Coronary artery (tissue), 2 donors: ENCODE results near the gene RPLP1.

Experiments
- DNase-seq: peaks from one replicate; pipeline ENCODE4 v3.0.0-alpha.2; 2017; ENCODE audit warnings: low spot score
- H3K27ac ChIP-seq, 2 donors: fragments of 200-600 bp; sonication (generic); one replicate each; pipeline ENCODE4 v1.5.1; 2016 to 2019
- H3K4me3 ChIP-seq: fragments of 200-600 bp; sonication (generic); 2 replicates; pipeline ENCODE4 v1.5.1; 2016; ENCODE audit warnings: mild to moderate bottlenecking, moderate library complexity
- TF ChIP-seq, protein P1 (sequence below): fragments of 200-600 bp; sonication (generic); IDR thresholded peaks from one replicate; pipeline ENCODE4 v1.5.1; 2019; ENCODE audit warnings: antibody characterized with exemption

The RPLP1 gene

DNA sequence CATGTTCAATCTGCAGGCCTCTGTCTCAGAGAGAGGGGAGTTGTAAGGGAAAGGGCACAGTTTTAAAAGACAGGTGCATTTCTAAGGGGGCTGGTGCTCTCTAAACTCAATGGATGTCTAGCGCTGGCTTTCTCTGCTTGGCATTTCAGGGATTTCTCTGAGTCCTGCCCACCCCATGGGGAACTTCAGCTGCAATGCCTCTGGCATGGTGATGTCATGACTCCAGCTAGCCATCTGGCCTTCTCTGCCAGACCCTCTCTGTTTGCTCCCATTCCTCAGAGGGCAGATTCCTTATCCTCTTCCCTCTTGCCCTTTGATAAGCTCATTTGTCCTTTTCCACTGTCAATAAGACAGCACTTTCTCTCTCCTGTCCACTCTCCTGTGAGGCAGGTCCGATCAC, 40.8 kb downstream of the RPLP1 start:
- TF ChIP-seq, protein P1, sequence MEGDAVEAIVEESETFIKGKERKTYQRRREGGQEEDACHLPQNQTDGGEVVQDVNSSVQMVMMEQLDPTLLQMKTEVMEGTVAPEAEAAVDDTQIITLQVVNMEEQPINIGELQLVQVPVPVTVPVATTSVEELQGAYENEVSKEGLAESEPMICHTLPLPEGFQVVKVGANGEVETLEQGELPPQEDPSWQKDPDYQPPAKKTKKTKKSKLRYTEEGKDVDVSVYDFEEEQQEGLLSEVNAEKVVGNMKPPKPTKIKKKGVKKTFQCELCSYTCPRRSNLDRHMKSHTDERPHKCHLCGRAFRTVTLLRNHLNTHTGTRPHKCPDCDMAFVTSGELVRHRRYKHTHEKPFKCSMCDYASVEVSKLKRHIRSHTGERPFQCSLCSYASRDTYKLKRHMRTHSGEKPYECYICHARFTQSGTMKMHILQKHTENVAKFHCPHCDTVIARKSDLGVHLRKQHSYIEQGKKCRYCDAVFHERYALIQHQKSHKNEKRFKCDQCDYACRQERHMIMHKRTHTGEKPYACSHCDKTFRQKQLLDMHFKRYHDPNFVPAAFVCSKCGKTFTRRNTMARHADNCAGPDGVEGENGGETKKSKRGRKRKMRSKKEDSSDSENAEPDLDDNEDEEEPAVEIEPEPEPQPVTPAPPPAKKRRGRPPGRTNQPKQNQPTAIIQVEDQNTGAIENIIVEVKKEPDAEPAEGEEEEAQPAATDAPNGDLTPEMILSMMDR, result no peak
- Histone ChIP-seq H3K4me3 (no peak overlapping the region), H3K27ac (no peak overlapping the region)
- DNase-seq, result peak; percentile 24

DNA sequence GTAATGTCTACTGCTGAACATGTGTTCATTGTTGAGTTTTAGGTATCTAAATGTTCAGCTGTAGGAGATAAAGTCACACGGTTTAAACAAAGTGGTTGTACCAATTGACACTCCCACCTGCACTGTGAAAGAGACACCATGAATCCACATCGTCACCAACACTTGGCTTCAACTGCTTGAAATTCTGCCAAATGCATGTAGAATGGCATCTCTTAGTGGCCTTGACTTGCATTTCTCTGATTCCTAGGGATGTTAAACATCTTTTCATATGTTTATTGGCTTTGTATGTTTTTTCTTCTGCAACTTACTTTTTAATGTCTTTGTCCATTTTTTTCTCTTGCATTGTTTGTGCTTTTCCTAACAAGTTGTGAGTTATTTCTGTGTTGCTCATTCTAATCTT, 43.4 kb downstream of the RPLP1 start:
- Histone ChIP-seq H3K27ac (no peak overlapping the region), H3K4me3 (no peak overlapping the region)
- DNase-seq, result no peak
- TF ChIP-seq, protein P1, result no peak

DNA sequence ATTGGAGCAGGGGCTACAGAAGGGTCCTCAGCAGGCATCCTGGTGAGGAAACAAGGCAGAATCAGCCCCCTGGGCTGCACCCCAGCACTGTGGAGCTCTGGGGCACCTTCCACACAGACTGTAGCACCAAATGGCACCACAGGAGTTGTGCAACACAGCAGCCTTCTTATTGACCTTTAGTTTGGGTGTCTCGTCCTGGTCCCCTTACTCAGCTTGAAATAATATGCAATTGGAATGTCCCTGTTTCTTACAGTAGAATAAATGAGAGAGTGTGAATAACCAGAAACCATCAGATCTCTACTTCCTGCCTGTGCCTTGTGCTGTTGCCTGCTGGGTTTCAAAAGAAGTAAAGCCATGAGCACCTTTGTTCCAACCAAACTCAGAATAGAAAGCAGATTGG, 44.5 kb downstream of the RPLP1 start:
- no peak for DNase-seq
- no peak overlapping the region for H3K27ac ChIP-seq
- TF ChIP-seq, protein P1, result no peak
- H3K4me3 ChIP-seq, result no peak overlapping the region

DNA sequence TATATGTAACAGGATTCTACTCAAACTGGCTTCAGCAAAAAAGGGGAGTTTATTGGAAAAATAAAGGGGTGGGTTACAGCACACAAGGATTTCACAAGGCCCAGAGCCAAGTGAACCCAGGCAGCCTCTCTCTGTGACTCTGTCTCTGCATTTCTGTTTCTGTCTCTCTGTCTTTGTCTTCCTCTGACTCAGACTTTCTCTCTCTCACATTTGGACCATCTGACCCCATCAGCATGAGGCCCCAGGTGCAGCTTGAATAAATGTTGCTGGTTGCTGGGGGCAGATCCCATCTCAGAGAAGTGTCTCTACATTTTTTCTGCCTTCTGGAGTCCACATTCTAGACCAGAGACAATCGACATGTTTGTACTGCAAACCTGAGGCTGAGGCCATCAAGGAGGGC, 45.0 kb downstream of the RPLP1 start:
- TF ChIP-seq, protein P1, result no peak
- no peak overlapping the region for H3K27ac ChIP-seq
- H3K4me3 ChIP-seq, result no peak overlapping the region
- DNase-seq, result no peak

DNA sequence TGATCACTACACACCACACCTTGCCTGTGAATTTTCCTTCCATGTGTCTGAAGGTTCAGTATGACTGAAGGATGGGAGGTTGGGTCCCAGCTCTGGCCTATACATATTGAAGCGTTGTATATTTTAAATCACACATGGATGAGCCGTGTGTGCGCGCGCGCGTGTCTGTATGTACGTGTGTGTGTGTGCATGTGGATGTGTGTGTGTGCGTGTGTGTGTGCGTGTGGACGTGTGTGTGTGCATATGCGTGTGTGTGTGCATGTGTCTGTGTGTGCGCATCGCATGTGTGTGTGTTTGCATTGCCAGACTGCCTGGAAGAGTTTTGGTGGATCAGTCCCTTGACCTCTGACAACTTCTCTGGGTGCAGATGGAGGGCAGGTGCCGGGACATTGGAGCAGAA, 45.7 kb downstream of the RPLP1 start:
- no peak for DNase-seq
- H3K4me3 ChIP-seq, result no peak overlapping the region
- H3K27ac ChIP-seq, result no peak overlapping the region
- TF ChIP-seq, protein P1, result no peak

DNA sequence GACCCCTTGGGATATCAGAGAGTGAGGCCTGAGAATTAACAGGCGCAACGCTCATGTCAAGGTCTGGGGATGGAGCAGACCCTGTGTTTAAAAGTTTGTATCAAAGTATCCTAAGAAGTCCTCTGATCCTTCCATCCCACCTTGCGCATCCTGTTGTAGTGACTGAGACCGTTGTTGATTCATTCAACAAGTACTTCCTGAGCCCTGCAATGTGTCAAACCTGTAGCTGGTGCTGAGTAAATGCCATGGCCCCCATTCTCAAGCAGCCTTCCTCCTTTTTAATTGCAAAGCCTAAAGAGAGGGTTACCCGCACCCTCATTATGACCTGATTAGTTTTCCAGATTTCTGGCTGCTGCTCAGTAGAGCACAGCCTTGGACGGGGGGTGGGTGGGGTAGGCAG, 46.4 kb downstream of the RPLP1 start:
- no peak overlapping the region for H3K4me3 ChIP-seq
- no peak for DNase-seq
- H3K27ac ChIP-seq, result no peak overlapping the region
- TF ChIP-seq, protein P1, result no peak

DNA sequence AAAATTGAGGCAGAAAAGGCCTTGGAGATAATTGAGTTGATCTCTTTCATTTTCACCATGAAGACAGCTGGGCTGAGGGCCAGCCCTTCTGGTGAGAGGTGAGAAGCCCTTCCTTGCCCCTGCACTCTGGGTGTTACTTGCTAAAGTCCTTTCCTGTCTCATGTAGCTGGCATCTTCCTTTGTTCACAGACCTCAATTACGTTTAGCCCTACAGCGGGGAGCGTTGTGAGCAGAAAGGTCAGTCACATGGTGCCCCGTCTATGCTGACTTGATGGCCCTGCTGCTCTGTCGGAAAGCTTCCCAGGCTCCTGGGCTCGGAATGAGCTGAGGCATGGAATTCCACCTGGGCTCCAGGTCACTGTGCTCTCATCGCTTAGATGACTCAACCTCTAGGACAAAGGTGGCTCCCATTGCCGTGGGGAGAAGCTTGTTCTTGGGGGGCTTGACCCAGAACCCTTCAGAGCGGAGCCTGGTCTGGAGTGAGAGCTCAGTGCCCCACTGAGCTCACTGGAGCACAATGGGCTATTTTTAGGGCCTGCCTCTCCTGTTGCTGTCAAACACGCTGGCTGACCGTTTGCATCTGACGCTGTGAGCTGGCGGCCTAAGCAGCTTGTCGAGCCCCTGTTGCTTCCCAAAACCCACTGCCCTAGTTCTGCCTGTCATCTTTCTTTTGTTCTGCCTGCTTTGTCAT, 47.0 kb downstream of the RPLP1 start:
- TF ChIP-seq, protein P1, result no peak
- no peak overlapping the region for H3K4me3 ChIP-seq
- no peak overlapping the region for H3K27ac ChIP-seq
- no peak for DNase-seq
